ENCODE results near the gene IFT43. TPM values are rescaled to one million over a fixed set of nuclear protein-coding genes. Genes with fewer than 3 reads are reported as not detected.

Gene IFT43
- total and polyA plus RNA-seq, 12 donors, result 20.9 to 101 (median 30.2) TPM

DNA sequence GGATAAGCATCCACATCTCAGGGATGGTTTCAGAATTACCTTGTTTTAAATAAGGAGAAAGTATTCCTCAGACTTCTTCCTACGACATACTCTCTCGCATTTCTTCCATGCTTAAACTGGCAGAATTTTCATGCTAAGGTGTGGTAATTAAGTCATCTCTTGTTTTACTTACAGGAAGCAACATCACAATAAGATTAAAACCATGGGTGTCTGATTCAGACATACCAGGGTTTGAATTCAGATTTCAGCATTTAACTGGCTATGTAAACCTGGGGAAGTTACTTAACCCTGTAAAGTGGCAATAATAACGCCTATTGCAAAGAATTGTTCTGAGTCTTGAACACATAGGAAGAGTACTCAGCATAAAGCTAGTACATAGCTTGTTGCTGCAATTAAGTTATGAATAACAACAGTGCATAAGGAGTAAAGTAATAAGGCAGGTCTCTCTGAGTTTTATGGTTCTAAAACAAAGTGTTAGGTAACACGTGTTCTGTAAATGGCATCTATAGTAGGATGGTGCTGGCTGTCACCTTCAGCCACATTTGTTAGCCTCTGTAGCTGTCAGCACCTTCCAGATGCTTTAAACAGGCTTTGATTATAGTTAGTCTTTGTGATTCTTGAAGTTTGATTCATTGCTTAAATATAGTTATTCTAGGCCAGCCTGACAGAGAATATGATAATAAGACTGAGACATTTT lies 38.8 kb downstream of the IFT43 start:
- intact Hi-C loops (cut with DNase I), result no loop called here
- Histone ChIP-seq H3K9me3 (replicated peaks in 1 of 3) (peaks cover 0 to 6% (median 0%) of the 10 kb centered on the region in 3 donors), H3K27me3 (no peaks in the 10 kb centered on the region), H3K4me1 (replicated peaks in 1 of 2) (no peaks in the 10 kb centered on the region), H3K27ac (no peak overlapping the region), H3K36me3 (replicated peaks in 1 of 2) (peaks cover 0 to 11% of the 10 kb centered on the region in 2 donors), H3K4me3 (no peak overlapping the region)
- 84 to 92% (median 91%) methylated on average over 4 of the region's 4 CpGs for WGBS, 4 donors
- no peak for DNase-seq
- TF ChIP-seq, protein P1, sequence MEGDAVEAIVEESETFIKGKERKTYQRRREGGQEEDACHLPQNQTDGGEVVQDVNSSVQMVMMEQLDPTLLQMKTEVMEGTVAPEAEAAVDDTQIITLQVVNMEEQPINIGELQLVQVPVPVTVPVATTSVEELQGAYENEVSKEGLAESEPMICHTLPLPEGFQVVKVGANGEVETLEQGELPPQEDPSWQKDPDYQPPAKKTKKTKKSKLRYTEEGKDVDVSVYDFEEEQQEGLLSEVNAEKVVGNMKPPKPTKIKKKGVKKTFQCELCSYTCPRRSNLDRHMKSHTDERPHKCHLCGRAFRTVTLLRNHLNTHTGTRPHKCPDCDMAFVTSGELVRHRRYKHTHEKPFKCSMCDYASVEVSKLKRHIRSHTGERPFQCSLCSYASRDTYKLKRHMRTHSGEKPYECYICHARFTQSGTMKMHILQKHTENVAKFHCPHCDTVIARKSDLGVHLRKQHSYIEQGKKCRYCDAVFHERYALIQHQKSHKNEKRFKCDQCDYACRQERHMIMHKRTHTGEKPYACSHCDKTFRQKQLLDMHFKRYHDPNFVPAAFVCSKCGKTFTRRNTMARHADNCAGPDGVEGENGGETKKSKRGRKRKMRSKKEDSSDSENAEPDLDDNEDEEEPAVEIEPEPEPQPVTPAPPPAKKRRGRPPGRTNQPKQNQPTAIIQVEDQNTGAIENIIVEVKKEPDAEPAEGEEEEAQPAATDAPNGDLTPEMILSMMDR (IDR thresholded peaks at IDR 0.05), result no peak
- no peak for TF ChIP-seq POLR2A (IDR thresholded peaks at IDR 0.05)

DNA sequence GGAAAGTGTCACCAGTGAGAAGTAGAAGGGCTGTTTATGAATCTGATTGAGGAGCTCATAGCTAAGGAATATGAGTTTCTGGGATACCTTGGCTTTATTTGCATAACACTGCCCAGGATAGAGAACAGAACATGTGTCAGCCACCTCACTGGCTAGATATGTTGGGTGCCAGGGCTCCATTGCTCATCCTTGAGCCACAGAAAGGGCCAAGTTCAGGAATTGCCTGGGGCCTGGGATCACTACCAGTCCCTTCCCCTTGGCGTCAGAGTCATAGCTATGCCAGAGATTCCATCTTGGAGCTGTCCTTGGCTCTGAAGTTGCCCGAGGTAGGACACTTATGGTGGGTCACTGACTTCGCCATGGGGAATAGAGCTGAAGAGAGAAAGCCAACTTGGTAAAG lies 49.0 kb downstream of the IFT43 start:
- intact Hi-C loops (cut with DNase I), result no loop called here
- Histone ChIP-seq H3K9me3 (replicated peaks in 1 of 3) (no peaks in the 10 kb centered on the region), H3K4me3 (no peak overlapping the region), H3K4me1 (replicated peaks in 1 of 2) (no peaks in the 10 kb centered on the region), H3K27ac (no peak overlapping the region), H3K36me3 (replicated peaks in 1 of 2) (no peaks in the 10 kb centered on the region), H3K27me3 (no peaks in the 10 kb centered on the region)
- WGBS, 4 donors, result 93 to 100% (median 97%) methylated on average over 3 of the region's 3 CpGs
- no peak for DNase-seq
- no peak for TF ChIP-seq POLR2A (IDR thresholded peaks at IDR 0.05)

DNA sequence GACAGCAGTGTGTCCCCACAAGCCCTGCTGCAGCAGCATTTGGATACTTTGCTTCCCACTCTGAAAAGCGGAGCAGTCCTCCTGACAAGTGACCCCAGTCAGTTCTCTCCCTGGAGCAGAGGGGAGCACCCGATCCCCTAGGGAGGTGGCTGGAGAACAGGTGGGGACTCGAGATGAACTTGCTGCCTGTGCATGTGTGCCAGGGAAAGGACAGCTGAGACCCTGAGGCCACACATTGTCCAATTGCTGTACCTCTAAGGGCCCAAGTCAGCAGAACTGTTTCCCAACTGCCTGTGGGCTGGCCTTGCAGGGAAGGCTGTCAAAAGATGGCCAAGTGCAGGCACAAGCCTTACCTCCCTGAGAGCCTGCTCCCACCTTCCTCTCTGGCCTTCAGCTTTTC lies 55.1 kb downstream of the IFT43 start:
- intact Hi-C loops (cut with DNase I), result no loop called here
- Histone ChIP-seq H3K4me3 (no peak overlapping the region), H3K36me3 (replicated peaks in 1 of 2) (no peaks in the 10 kb centered on the region), H3K27ac (no peak overlapping the region), H3K9me3 (replicated peaks in 1 of 3) (no peaks in the 10 kb centered on the region), H3K27me3 (no peaks in the 10 kb centered on the region), H3K4me1 (replicated peaks in 1 of 2) (no peaks in the 10 kb centered on the region)
- DNase-seq, result no peak
- 87 to 97% (median 89%) methylated on average over 3 of the region's 3 CpGs; no CpG with 5 or more reads in 1 of the 4 donors for WGBS, 4 donors
- TF ChIP-seq, protein P1 (IDR thresholded peaks at IDR 0.05), result no peak
- no peak for TF ChIP-seq POLR2A (IDR thresholded peaks at IDR 0.05)

DNA sequence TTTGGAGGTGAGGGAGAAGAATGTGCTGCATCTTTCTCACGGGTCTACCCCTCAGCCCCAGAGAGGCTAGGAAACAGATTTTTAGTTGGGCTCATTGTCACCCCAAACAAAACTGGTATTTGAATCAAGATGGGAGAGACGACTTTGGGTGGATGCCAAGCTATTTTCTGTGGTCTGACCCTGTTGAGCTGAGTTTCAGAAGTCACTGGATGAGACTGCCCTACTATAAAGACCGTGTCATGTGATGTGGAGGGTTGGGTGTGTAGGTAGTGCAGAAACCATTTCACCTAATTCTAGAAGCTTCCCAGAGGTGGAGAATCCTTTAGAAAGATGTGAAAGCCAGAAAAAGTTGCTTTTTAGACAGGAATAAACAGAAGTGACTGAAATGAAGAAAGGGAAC lies 60.2 kb downstream of the IFT43 start:
- Histone ChIP-seq H3K4me1 (replicated peaks in 1 of 2) (no peaks in the 10 kb centered on the region), H3K36me3 (replicated peaks in 1 of 2) (no peaks in the 10 kb centered on the region), H3K4me3 (no peak overlapping the region), H3K27me3 (no peaks in the 10 kb centered on the region), H3K27ac (no peak overlapping the region), H3K9me3 (replicated peaks in 1 of 3) (no peaks in the 10 kb centered on the region)
- 78 to 85% (median 83%) methylated on average over 3 of the region's 3 CpGs for WGBS, 4 donors
- intact Hi-C loops (cut with DNase I), result no loop called here
- DNase-seq, result no peak
- TF ChIP-seq, protein P1 (IDR thresholded peaks at IDR 0.05), result no peak
- no peak for TF ChIP-seq POLR2A (IDR thresholded peaks at IDR 0.05)

DNA sequence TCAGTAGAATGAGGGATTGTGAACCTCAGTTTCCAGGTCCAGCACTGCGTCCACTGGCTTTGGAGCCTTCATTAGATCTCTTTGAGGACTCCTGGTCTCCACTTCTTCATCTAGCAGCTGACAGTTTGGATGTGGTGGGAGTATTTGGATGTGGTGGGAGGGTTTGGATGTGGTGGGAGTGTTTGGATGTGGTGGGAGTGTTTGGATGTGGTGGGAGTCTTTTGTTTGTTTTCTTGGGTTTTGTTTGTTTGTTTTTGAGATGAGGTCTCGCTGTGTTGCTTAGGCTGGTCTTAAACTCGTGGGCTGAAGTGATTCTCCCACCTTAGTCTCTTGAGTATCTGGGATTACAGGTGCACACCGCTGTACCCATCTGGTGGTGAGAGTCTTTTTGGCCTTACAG lies 64.7 kb downstream of the IFT43 start:
- no peak for TF ChIP-seq POLR2A (IDR thresholded peaks at IDR 0.05)
- TF ChIP-seq, protein P1 (IDR thresholded peaks at IDR 0.05), result no peak
- intact Hi-C loops (cut with DNase I), result loop anchor here (2.0 to 10.0 kb wide), 3 partner anchors 302 to 595 kb away; no protein-coding TSS in a partner anchor
- WGBS, 4 donors, result 83 to 89% (median 85%) methylated on average over 4 of the region's 4 CpGs
- Histone ChIP-seq H3K36me3 (replicated peaks in 1 of 2) (no peaks in the 10 kb centered on the region), H3K4me3 (no peak overlapping the region), H3K4me1 (replicated peaks in 1 of 2) (no peaks in the 10 kb centered on the region), H3K27ac (no peak overlapping the region), H3K27me3 (no peaks in the 10 kb centered on the region), H3K9me3 (replicated peaks in 1 of 3) (no peaks in the 10 kb centered on the region)
- no peak for DNase-seq
